Measurements from ENCODE around the gene MECR. TPM values are rescaled to one million over a fixed set of nuclear protein-coding genes. Genes with fewer than 3 reads are reported as not detected.

The MECR gene
- total RNA-seq, 1 donor from 2014 or later = 13.7 TPM

DNA sequence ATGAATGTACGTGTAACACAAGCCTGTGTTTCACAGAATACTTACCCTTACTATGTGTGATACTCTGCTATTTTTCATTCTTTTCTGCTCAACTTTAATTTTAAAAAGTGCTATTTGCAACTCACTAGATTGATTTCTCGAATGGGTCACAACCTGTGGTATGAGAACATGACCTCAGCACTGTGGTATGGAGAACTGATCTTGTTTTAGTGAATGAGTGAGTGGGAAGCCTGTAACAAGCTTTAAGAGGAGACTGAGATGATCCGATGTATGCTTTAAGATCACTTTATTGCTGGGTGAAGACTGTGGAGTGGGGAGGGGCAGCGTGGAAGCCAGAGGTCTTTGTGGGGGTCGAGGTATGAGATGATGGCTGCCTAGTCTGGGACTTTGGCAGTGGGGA lies 21.6 kb downstream of the MECR start:
- DNase-seq (ENCODE audit: low spot score) (no peak), ATAC-seq (no peak)

DNA sequence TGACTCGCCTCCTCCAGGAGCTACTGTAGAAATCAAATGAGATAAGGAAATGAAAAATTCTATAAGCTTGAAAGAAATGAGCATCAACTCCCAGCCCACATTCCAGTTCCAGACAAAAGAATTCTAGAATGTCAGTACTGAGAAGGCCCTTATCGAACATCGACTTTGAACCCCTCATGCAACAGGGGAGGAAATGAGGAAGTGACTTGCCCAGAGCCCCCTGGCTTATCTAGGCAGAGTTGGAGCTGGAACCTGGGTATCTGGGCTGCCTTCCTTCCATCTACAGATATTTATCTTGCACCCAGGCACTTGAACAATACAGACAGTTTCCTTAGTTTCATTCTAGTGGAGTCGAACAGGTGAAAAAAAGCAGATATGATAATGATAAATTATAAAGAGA lies 22.3 kb downstream of the MECR start:
- no peak for ATAC-seq
- no peak for DNase-seq (ENCODE audit: low spot score)

DNA sequence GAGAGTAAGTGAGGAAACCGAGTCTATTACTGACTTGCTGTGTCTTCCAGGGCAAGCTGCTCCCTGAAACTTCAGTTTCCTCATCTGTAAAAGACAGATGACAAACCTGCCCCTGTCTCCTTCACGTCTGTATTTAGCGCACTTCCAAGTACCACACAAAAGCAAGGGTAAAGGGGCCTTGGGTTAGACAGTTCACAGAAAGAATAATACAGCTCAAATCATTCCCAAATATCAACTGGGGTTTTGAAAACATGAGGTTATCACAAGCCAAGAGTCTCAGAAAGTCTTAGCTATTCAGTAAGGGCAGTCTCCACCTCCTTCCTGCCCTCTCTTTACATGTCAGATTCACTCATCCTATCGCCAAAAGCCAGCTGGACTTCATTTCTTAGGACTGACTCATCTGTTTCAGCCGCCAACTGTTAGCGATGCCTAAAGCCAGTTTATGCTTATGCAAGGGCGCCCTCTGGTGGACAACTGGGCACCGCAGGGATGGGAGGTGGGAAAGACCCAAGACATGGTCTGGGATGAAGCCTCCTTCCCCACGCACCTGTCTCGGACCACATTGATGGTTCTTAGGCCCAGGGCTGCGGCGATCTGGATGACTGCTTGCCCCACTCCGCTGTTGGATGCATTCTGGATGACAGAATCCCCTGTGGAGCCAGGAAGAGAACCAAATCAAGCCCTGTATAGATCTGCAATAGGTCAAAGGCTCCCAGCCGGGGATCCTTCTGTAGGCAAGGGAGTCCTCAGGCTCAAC lies 28.0 kb downstream of the MECR start:
- ATAC-seq (peak; percentile 98), DNase-seq (ENCODE audit: low spot score) (peak; percentile 89)

DNA sequence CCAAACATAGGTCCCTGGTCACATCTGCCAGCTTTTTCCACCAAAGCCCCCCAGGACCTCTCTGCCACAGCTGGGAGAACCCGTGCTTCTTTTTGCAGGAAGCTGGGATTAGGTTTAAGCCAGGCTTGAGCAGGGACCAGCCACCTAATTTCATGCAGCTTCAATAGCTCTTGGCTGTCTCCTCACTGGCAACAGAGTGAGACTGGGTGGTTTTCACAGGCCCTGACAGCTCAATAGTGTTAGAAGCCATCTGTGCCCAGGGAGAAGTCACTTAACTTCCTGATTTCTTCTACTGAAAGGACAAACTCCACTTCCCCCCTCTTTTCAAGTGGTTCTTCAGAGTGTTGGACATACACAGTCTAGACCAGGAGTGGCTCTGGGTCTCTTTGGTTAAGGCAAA lies 28.7 kb downstream of the MECR start:
- DNase-seq (ENCODE audit: low spot score) (no peak), ATAC-seq (no peak)

GRCh38 chr1:29201595-29202051 lies 29.1 kb downstream of the MECR start:
- DNase-seq (ENCODE audit: low spot score) (no peak), ATAC-seq (no peak)

DNA sequence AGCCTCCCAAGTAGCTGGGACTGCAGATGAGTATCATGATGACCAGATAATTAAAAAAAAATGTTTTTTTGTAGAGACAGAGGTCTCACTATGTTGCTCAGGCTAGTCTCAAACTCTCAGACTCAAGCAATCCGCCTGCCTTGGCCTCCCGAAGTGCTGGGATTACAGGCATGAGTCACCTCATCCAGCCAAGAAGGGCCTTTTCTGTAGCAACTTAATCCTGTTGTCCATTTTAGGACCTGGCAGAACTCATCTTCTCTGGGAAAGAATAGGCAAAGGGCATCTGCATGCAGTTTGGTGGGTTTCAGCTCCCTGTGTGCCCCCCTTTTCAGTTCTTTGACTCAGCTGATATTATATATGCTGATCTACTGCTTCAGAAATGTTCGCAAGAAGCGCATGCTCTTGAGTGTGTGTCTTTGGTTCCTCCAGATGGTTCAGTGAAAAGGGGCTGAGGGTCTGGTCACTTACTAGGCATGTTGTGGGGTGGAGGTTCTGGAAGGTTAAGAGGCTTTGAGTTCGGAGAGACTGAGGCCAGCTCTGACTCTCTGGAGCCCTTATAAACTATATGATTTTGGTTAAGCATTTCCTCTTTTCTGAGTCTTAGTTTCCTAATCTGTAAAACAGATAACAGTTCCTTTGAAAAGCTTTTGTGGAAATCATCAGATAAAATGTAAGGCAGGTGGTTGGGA lies 29.7 kb downstream of the MECR start:
- no peak for DNase-seq (ENCODE audit: low spot score)
- no peak for ATAC-seq

- DNase-seq (ENCODE audit: low spot score) = no peak
- ATAC-seq = no peak
Observed at GRCh38 chr1:29197993-29198392, 32.7 kb downstream of the MECR start.

DNA sequence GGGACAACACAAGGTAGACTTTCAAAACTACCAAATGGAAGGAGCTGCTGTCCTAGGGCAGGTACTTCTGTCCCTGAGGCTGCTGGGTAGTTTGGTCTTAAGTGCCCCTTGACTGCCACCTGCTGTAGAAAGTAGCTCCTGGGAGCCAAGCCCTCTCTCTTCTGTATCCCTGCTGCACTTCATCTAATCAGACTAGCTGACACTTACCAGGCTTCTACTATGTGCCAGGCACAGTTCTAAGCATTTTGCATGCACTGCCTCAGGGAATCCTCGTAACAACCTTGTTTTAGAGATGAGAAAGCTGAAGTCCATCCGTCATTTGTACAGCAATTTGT lies 33.2 kb downstream of the MECR start:
- ATAC-seq = peak; percentile 90
- DNase-seq (ENCODE audit: low spot score) = no peak

DNA sequence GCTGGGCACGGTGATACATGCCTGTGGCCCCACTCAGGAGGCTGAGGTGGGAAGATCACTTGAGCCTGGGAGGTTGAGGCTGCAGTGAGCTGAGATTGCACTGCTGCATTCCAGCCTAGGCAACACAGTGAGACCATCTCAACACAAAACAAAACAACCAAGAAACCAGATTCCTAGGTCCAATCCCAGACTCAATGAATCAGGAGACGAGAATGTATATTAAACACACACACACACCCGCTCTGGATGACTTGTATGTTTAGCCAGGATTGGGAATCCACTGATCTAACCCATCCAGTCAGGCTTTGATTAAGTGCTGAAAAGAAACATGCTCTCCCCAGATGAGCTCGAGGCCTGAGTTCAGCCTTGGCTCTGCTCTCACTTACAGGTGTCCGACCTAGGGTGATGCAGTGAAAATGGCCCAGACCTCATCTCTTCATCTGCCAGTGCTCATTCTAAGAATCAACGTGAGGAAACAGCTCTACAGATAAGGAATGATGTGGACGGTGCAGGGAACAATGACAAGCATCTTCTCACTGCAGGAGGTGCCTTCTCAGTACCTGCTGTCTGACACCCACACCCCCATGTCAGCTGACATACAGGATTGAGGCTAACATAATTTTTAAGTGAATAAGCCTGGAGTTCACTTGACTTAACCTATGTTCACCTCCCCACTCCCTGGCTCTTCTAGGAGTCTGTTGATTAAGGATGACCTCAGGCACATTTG lies 33.7 kb downstream of the MECR start:
- no peak for ATAC-seq
- DNase-seq (ENCODE audit: low spot score) = no peak

DNA sequence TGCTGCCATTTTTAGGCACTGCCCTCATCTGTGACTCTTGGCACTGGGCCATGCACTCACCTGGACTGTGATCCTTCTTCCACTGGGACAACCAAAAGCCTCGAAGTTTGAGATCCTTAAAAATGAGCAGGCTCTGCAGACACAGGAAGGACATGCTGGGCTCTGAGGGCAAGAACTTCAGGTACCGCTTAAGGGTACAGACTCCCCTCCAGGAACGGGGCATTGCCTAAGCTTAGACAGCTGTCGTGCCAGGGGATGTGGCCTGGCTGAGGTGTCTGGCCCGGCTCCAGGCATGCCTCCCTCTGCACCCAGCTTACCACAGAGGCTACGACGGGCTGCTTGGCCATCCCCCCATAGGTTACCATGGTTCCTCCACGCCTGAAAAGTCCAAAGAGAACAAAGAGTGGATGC lies 34.8 kb downstream of the MECR start:
- ATAC-seq (peak; percentile 78), DNase-seq (ENCODE audit: low spot score) (peak; percentile 75)

DNA sequence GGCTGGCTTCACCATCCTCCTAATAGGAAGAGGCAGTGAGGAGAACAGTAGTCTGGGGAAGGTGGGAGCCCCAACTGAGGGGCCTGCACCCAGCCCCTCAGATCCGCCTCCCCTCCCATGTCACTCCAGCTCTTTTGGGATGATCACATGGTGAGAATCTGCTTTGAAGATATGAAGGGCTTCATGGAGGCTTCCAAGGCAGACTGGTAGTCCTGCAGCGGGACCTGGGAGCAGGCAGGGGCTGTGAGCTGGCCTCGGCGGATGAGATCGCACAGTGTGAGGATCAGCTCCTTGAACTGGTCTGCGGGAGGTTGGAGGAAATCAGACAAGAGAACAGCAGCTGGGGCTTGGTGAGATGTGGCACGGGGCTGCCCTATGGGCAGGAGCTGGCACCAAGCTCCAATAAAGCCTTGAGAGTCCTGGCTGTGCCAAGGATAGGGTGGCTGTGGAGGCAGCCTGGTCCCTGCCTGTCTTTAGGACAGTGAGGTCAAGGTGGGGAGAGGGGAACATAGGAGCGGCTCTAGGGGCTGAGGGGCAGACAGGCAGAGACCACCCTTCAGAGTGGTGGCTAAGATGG lies 36.8 kb downstream of the MECR start:
- DNase-seq (ENCODE audit: low spot score) (no peak), ATAC-seq (no peak)

DNA sequence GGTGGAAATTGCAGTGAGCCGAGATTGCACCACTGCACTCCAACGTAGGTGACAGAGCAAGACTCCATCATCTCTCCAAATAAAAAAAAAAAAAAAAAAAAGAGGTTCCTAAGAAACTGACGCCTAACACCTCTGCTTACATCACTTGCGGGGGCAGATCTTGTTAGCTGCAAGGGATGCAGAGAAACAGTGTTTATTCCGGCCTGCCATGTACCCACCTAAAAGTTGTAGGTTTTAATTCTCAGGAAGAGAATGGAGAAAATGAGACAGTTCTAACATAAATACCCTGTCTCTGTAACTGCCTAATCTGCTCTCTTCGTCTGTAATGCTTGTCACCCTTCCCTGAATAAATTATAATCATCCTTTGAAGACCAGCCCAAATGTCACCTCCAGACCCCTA lies 40.0 kb downstream of the MECR start:
- DNase-seq (ENCODE audit: low spot score) (no peak), ATAC-seq (no peak)

- no peak for DNase-seq (ENCODE audit: low spot score)
- ATAC-seq = no peak
Observed at GRCh38 chr1:29186707-29187106, 44.0 kb downstream of the MECR start.

- DNase-seq (ENCODE audit: low spot score) = no peak
- ATAC-seq = peak; percentile 10
Observed at GRCh38 chr1:29186252-29186651, 44.5 kb downstream of the MECR start.

DNA sequence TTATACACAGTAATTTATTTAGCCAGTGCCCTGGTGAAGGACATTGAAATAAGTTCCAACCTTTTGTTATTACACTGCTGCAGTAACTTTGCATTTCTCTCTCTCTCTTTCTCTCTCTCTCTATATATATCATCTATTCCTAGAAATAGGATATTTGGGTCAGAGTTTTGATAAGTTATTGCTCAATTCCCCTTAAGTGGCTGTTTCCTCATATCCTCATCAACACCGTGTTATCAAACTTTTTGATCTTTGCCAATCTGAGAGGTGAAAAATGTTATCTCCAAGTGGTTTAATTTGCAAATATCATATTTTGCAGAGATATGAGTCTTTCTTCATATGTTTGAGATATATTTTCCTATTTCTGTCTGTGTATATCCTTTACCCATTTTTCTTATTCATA lies 47.4 kb downstream of the MECR start:
- DNase-seq (ENCODE audit: low spot score) = no peak
- no peak for ATAC-seq

- ATAC-seq = peak; percentile 89
- peak; percentile 100 for DNase-seq (ENCODE audit: low spot score)
Observed at GRCh38 chr1:29181413-29182225, 49.1 kb downstream of the MECR start, which contains the start of gene SRSF4. TSS of gene SRSF4 (minus strand) at chr1:29181900. CDS start at chr1:29181752, 148 bp downstream.

- DNase-seq (ENCODE audit: low spot score) (no peak), ATAC-seq (peak; percentile 17)
Observed at GRCh38 chr1:29180497-29181412, 50.0 kb downstream of the MECR start.

GRCh38 chr1:29179641-29180184 lies 51.0 kb downstream of the MECR start:
- ATAC-seq = no peak

GRCh38 chr1:29177022-29177705 lies 53.6 kb downstream of the MECR start:
- DNase-seq (ENCODE audit: low spot score) = no peak
- ATAC-seq = no peak

More at GRCh38 chr1:29179641-29180184, 51.0 kb downstream of the MECR start:
- no peak for DNase-seq (ENCODE audit: low spot score)
